Naive B cell (primary cell): ENCODE measurements around the gene KIF18B. TPM values are rescaled to one million over a fixed set of nuclear protein-coding genes. Genes with fewer than 3 reads are reported as not detected.

Experiments
- ATAC-seq, 2 donors: fragments of 150-1000 bp; cut with Tn5 transposase; 2 replicates each; pipeline ENCODE4 v1.10.0; 2021; ENCODE audit warnings: low read depth in 2 of 2, mild to moderate bottlenecking in 2 of 2, moderate library complexity in 2 of 2
- DNase-seq: peaks from one replicate; pipeline ENCODE4 v3.0.0; 2022
- H3K27ac Mint-ChIP-seq, 6 donors: one replicate each; pipeline ENCODE4 v1.8.0; 2020 to 2022; ENCODE audit warnings: mild to moderate bottlenecking in 6 of 6, mixed read lengths in 6 of 6, moderate library complexity in 5 of 6, inconsistent platforms in 2 of 6
- H3K27me3 Mint-ChIP-seq, 3 donors: one replicate each; pipeline ENCODE4 v1.8.0; 2021 to 2022; ENCODE audit warnings: mixed read lengths in 3 of 3, mild to moderate bottlenecking in 1 of 3
- H3K36me3 Mint-ChIP-seq, 2 donors: one replicate each; pipeline ENCODE4 v1.8.0; 2020 to 2022; ENCODE audit warnings: mixed read lengths in 2 of 2, inconsistent platforms in 1 of 2, mild to moderate bottlenecking in 1 of 2
- H3K4me1 Mint-ChIP-seq, 3 donors: one replicate each; pipeline ENCODE4 v1.8.0; 2020 to 2022; ENCODE audit warnings: mixed read lengths in 3 of 3, inconsistent platforms in 1 of 3, mild to moderate bottlenecking in 1 of 3, moderate library complexity in 1 of 3
- H3K4me3 Mint-ChIP-seq, 8 donors: one replicate each; pipeline ENCODE4 v1.8.0; 2020 to 2022; ENCODE audit warnings: mild to moderate bottlenecking in 8 of 8, mixed read lengths in 8 of 8, moderate library complexity in 8 of 8, inconsistent platforms in 2 of 8
- H3K9me3 Mint-ChIP-seq, 7 donors: one replicate each; pipeline ENCODE4 v1.8.0; 2020 to 2022; ENCODE audit warnings: mixed read lengths in 7 of 7, mild to moderate bottlenecking in 5 of 7, inconsistent platforms in 2 of 7, moderate library complexity in 1 of 7
- polyA plus RNA-seq, 6 donors: library from polyadenylated mRNA; unstranded; fragments of 300-500 nt; fragmentation: Illumina TruSeq; gene quantifications; one replicate each; pipeline ENCODE4 v1.2.3, GENCODE V29; 2021; ENCODE audit warnings: low read depth in 6 of 6

KIF18B gene
- polyA plus RNA-seq, 6 donors from 2014 or later, result not detected

- DNase-seq, result no peak
- Mint-ChIP-seq H3K4me1 (no peaks in the 10 kb centered on the region), H3K4me3 (no peak overlapping the region), H3K36me3 (no peaks in the 10 kb centered on the region), H3K27ac (peak overlapping the region in 1 of 6 donors; percentile 51), H3K27me3 (peaks cover 0 to 11% (median 0%) of the 10 kb centered on the region in 3 donors), H3K9me3 (no peaks in the 10 kb centered on the region)
- no peak for ATAC-seq
These were observed 20.6 kb downstream of the KIF18B start for GRCh38 chr17:44926821-44927525.

GRCh38 chr17:44925731-44926697, 21.6 kb downstream of the KIF18B start:
- Mint-ChIP-seq H3K36me3 (no peaks in the 10 kb centered on the region), H3K4me1 (peaks cover under 1 to 3% (median 3%) of the 10 kb centered on the region in 3 donors), H3K4me3 (no peak overlapping the region), H3K9me3 (no peaks in the 10 kb centered on the region), H3K27me3 (peaks cover 0 to 20% (median 7%) of the 10 kb centered on the region in 3 donors), H3K27ac (peak overlapping the region in 2 of 6 donors; percentile 51 to 82)
- ATAC-seq (no peak), DNase-seq (no peak)

- Mint-ChIP-seq H3K4me3 (no peak overlapping the region), H3K4me1 (peaks cover 10 to 14% (median 11%) of the 10 kb centered on the region in 3 donors), H3K27ac (no peak overlapping the region), H3K9me3 (no peaks in the 10 kb centered on the region), H3K36me3 (no peaks in the 10 kb centered on the region), H3K27me3 (peaks cover 0 to 29% (median 17%) of the 10 kb centered on the region in 3 donors)
- ATAC-seq, result no peak
- DNase-seq, result no peak
These were observed 23.4 kb downstream of the KIF18B start for GRCh38 chr17:44924107-44924544.

- H3K36me3 Mint-ChIP-seq, result no peaks in the 10 kb centered on the region
- no peak overlapping the region for H3K4me3 Mint-ChIP-seq
- no peak for DNase-seq
- H3K27me3 Mint-ChIP-seq, result peaks cover 0 to 29% (median 17%) of the 10 kb centered on the region in 3 donors
- H3K4me1 Mint-ChIP-seq, result peaks cover 10 to 14% (median 11%) of the 10 kb centered on the region in 3 donors
- no peak for ATAC-seq
- peak overlapping the region in 1 of 6 donors; percentile 28 for H3K27ac Mint-ChIP-seq
- H3K9me3 Mint-ChIP-seq, result no peaks in the 10 kb centered on the region
These were observed 24.7 kb downstream of the KIF18B start for GRCh38 chr17:44922746-44923470.

GRCh38 chr17:44922136-44922535, 25.4 kb downstream of the KIF18B start:
- Mint-ChIP-seq H3K27me3 (peaks cover 0 to 29% (median 17%) of the 10 kb centered on the region in 3 donors), H3K4me3 (no peak overlapping the region), H3K27ac (no peak overlapping the region), H3K4me1 (peaks cover 10 to 14% (median 11%) of the 10 kb centered on the region in 3 donors), H3K9me3 (no peaks in the 10 kb centered on the region), H3K36me3 (no peaks in the 10 kb centered on the region)
- no peak for DNase-seq
- ATAC-seq, result no peak

- no peak for ATAC-seq
- no peaks in the 10 kb centered on the region for H3K36me3 Mint-ChIP-seq
- H3K4me3 Mint-ChIP-seq, result no peak overlapping the region
- no peaks in the 10 kb centered on the region for H3K9me3 Mint-ChIP-seq
- peaks cover 0 to 37% (median 19%) of the 10 kb centered on the region in 3 donors for H3K27me3 Mint-ChIP-seq
- peaks cover 10 to 14% (median 11%) of the 10 kb centered on the region in 3 donors for H3K4me1 Mint-ChIP-seq
- H3K27ac Mint-ChIP-seq, result no peak overlapping the region
- DNase-seq, result no peak
These were observed 26.3 kb downstream of the KIF18B start for GRCh38 chr17:44921122-44921882.

- Mint-ChIP-seq H3K27ac (no peak overlapping the region), H3K4me1 (peaks cover 10 to 14% (median 11%) of the 10 kb centered on the region in 3 donors), H3K36me3 (no peaks in the 10 kb centered on the region), H3K9me3 (no peaks in the 10 kb centered on the region), H3K4me3 (no peak overlapping the region), H3K27me3 (peaks cover 0 to 41% (median 23%) of the 10 kb centered on the region in 3 donors)
- ATAC-seq (peak in 1 of 2 donors; percentile 24), DNase-seq (no peak)
These were observed 27.0 kb downstream of the KIF18B start for GRCh38 chr17:44920565-44920940.

DNA sequence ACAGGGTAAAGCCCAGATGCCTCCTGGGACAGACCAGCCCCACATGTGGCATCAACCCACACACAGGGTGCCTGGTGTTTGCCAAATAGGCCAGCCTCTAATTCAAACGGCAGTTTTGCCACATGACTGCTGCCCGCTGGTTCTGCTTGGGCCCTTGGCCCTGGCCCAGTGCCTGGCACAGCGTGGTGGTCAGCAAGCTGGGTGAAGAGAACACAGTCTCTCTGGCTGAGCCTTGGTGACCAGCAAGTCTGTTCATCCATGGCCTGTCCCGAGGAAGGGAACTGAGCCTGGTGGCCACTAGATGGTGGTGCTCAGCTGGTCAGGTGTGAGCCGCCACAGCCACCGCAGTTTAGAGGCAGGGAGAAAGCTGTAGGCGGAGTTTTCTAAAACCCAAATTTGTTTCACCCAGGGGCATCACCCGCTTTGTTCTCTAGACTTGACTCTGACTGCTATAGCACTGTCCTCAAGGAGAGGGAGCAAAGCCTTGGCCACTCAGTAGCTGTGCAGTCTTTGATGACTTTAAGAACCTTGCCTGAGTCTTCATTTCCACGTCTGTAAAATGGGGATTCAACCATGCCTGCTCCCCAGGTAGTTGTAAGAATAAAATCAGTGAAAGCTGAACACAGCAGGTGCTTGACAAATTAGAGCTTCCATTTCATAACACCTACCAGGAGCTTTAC, 27.5 kb downstream of the KIF18B start:
- peaks cover 0 to 43% (median 23%) of the 10 kb centered on the region in 3 donors for H3K27me3 Mint-ChIP-seq
- DNase-seq (peak; percentile 50), ATAC-seq (peak; percentile 90 to 93)
- H3K9me3 Mint-ChIP-seq, result no peaks in the 10 kb centered on the region
- no peak overlapping the region for H3K27ac Mint-ChIP-seq
- no peak overlapping the region for H3K4me3 Mint-ChIP-seq
- no peaks in the 10 kb centered on the region for H3K36me3 Mint-ChIP-seq
- peaks cover 10 to 14% (median 11%) of the 10 kb centered on the region in 3 donors for H3K4me1 Mint-ChIP-seq

- DNase-seq, result no peak
- peaks cover 13 to 15% (median 14%) of the 10 kb centered on the region in 3 donors for H3K4me1 Mint-ChIP-seq
- peak overlapping the region in 1 of 8 donors; percentile 22 for H3K4me3 Mint-ChIP-seq
- no peak for ATAC-seq
- peaks cover 3 to 49% (median 28%) of the 10 kb centered on the region in 3 donors for H3K27me3 Mint-ChIP-seq
- H3K27ac Mint-ChIP-seq, result no peak overlapping the region
- H3K36me3 Mint-ChIP-seq, result no peaks in the 10 kb centered on the region
- H3K9me3 Mint-ChIP-seq, result no peaks in the 10 kb centered on the region
These were observed 28.2 kb downstream of the KIF18B start for GRCh38 chr17:44919411-44919810.

- Mint-ChIP-seq H3K27me3 (peaks cover 10 to 61% (median 40%) of the 10 kb centered on the region in 3 donors), H3K36me3 (no peaks in the 10 kb centered on the region), H3K9me3 (no peaks in the 10 kb centered on the region), H3K27ac (no peak overlapping the region), H3K4me1 (peaks cover 14 to 16% (median 16%) of the 10 kb centered on the region in 3 donors), H3K4me3 (no peak overlapping the region)
- no peak for ATAC-seq
- DNase-seq, result no peak
These were observed 29.6 kb downstream of the KIF18B start for GRCh38 chr17:44918006-44918405.

GRCh38 chr17:44917456-44917855, 30.1 kb downstream of the KIF18B start:
- no peak for DNase-seq
- ATAC-seq, result no peak
- Mint-ChIP-seq H3K36me3 (no peaks in the 10 kb centered on the region), H3K4me1 (peaks cover 16 to 17% (median 16%) of the 10 kb centered on the region in 3 donors), H3K4me3 (no peak overlapping the region), H3K9me3 (no peaks in the 10 kb centered on the region), H3K27me3 (peaks cover 13 to 59% (median 46%) of the 10 kb centered on the region in 3 donors), H3K27ac (no peak overlapping the region)

DNA sequence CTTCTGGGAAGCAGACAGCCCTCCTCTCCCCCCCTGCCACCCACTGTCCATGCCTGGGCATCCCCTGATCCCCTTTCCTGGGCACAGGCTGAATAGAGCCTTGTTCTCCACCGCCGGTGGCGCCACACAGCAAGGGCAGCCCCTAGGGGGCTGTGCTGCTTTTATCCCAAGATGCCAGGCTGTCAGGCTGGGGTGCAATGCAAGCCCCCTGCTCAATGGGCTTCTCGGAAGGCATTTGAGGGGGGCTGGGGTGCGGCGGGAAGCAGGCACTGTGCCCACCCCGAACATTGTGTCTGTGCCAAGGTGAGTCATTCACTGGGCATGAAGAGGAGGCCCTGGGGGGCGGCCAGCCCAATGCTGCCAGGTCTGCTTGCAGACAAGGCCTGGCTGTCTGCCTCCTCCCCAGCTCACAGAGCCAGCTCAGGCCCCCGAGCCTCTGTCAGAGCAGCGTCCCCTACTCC, 30.8 kb downstream of the KIF18B start:
- no peak overlapping the region for H3K4me3 Mint-ChIP-seq
- ATAC-seq, result no peak
- no peaks in the 10 kb centered on the region for H3K9me3 Mint-ChIP-seq
- no peak for DNase-seq
- peaks cover 16 to 19% (median 18%) of the 10 kb centered on the region in 3 donors for H3K4me1 Mint-ChIP-seq
- no peaks in the 10 kb centered on the region for H3K36me3 Mint-ChIP-seq
- no peak overlapping the region for H3K27ac Mint-ChIP-seq
- H3K27me3 Mint-ChIP-seq, result peaks cover 16 to 58% (median 52%) of the 10 kb centered on the region in 3 donors
